GM23338 (cell line): ENCODE measurements around the gene HSD11B2. TPM values are rescaled to one million over a fixed set of nuclear protein-coding genes. Genes with fewer than 3 reads are reported as not detected.

Experiments
- ATAC-seq: fragments of 200-7000 bp; cut with Tn5 transposase; 3 replicates; pipeline ENCODE4 v1.9.1; 2020
- DNase-seq: peaks from one replicate; pipeline ENCODE4 v3.0.0-alpha.2; 2015; ENCODE audit warnings: low spot score
- H2AFZ ChIP-seq: fragments of 200-600 bp; sonication (generic); 2 replicates; pipeline ENCODE4 v1.8.0; 2016; ENCODE audit warnings: antibody characterized with exemption, mild to moderate bottlenecking, moderate library complexity
- H3F3A ChIP-seq: fragments of 200-600 bp; sonication (generic); replicated peaks from 2 replicates; pipeline ENCODE4 v1.8.0; 2017; ENCODE audit warnings: antibody characterized with exemption, mixed run types, low read depth
- H3K27ac ChIP-seq: fragments of 200-600 bp; sonication (generic); 2 replicates; pipeline ENCODE4 v1.6.1; 2016; ENCODE audit warnings: low read depth
- H3K27me3 ChIP-seq: fragments of 200-600 bp; sonication (generic); 2 replicates; pipeline ENCODE4 v1.8.0; 2016; ENCODE audit warnings: mild to moderate bottlenecking, mixed run types, moderate library complexity; ENCODE audit not compliant: insufficient read depth
- H3K36me3 ChIP-seq: fragments of 200-600 bp; sonication (generic); 2 replicates; pipeline ENCODE4 v1.8.0; 2016; ENCODE audit warnings: mild to moderate bottlenecking; ENCODE audit not compliant: insufficient read depth
- H3K4me1 ChIP-seq: fragments of 200-600 bp; sonication (generic); 2 replicates; pipeline ENCODE4 v1.8.0; 2016; ENCODE audit warnings: mild to moderate bottlenecking, moderate library complexity; ENCODE audit not compliant: insufficient read depth
- H3K4me2 ChIP-seq: fragments of 200-600 bp; sonication (generic); 2 replicates; pipeline ENCODE4 v1.7.1; 2017; ENCODE audit warnings: mixed run types
- H3K4me3 ChIP-seq: fragments of 200-600 bp; sonication (generic); 2 replicates; pipeline ENCODE4 v1.6.1; 2016; ENCODE audit warnings: mixed run types
- H3K79me2 ChIP-seq: fragments of 200-600 bp; sonication (generic); replicated peaks from 2 replicates; pipeline ENCODE4 v1.8.0; 2017; ENCODE audit warnings: mild to moderate bottlenecking; ENCODE audit not compliant: insufficient read depth
- H3K9me2 ChIP-seq: fragments of 200-600 bp; sonication (generic); 2 replicates; pipeline ENCODE4 v1.8.0; 2017; ENCODE audit not compliant: insufficient read depth
- H4K20me1 ChIP-seq: fragments of 200-600 bp; sonication (generic); replicated peaks from 2 replicates; pipeline ENCODE4 v1.8.0; 2017; ENCODE audit warnings: mild to moderate bottlenecking; ENCODE audit not compliant: insufficient read depth
- H3K27ac Mint-ChIP-seq: 2 replicates; pipeline ENCODE4 v1.8.0; 2020; ENCODE audit warnings: inconsistent platforms, mild to moderate bottlenecking, moderate library complexity, mixed read lengths
- H3K27me3 Mint-ChIP-seq: 3 replicates; pipeline ENCODE4 v1.8.0; 2022; ENCODE audit warnings: low read depth, mild to moderate bottlenecking, moderate library complexity, mixed read lengths, inconsistent platforms; ENCODE audit not compliant: insufficient read depth, poor library complexity
- H3K36me3 Mint-ChIP-seq: 3 replicates; pipeline ENCODE4 v1.8.0; 2021; ENCODE audit warnings: low read depth, mild to moderate bottlenecking, inconsistent platforms, moderate library complexity, mixed read lengths
- H3K4me1 Mint-ChIP-seq: 3 replicates; pipeline ENCODE4 v1.8.0; 2020; ENCODE audit warnings: mild to moderate bottlenecking, inconsistent platforms, mixed read lengths
- H3K4me3 Mint-ChIP-seq: 3 replicates; pipeline ENCODE4 v1.8.0; 2021; ENCODE audit warnings: moderate library complexity, mild to moderate bottlenecking, inconsistent platforms, mixed read lengths
- H3K9me3 Mint-ChIP-seq: 3 replicates; pipeline ENCODE4 v1.8.0; 2020; ENCODE audit warnings: moderate library complexity, mild to moderate bottlenecking, inconsistent platforms, mixed read lengths
- CREB1 ChIP-seq: fragments of 250-450 bp; sonication (Bioruptor Pico); IDR thresholded peaks from 2 replicates; pipeline ENCODE4 v1.5.0; 2020; ENCODE audit warnings: low read depth, mild to moderate bottlenecking, moderate library complexity
- EZH2 ChIP-seq: fragments of 200-600 bp; sonication (generic); IDR thresholded peaks from one replicate; pipeline ENCODE4 v1.8.0; 2017; ENCODE audit warnings: antibody characterized with exemption, mild to moderate bottlenecking, low read depth; ENCODE audit not compliant: unreplicated experiment
- EZH2phosphoT487 ChIP-seq: fragments of 200-600 bp; sonication (generic); IDR thresholded peaks from one replicate; pipeline ENCODE4 v1.8.1; 2018; ENCODE audit warnings: antibody characterized with exemption; ENCODE audit not compliant: unreplicated experiment
- JUNB ChIP-seq: IDR thresholded peaks from one replicate; pipeline ENCODE4 v1.6.1; 2016; ENCODE audit warnings: antibody characterized with exemption; ENCODE audit not compliant: unreplicated experiment
- NANOG ChIP-seq: IDR thresholded peaks from 2 replicates; pipeline ENCODE4 v1.6.1; 2016; ENCODE audit warnings: antibody characterized with exemption, borderline replicate concordance
- POLR2AphosphoS5 ChIP-seq: IDR thresholded peaks from 2 replicates; pipeline ENCODE4 v1.6.1; 2016; ENCODE audit warnings: antibody characterized with exemption, low read depth
- STAT1 ChIP-seq: IDR thresholded peaks from one replicate; pipeline ENCODE4 v1.6.1; 2016; ENCODE audit warnings: antibody characterized with exemption; ENCODE audit not compliant: unreplicated experiment
- ZNF114 ChIP-seq: fragments of 250-450 bp; sonication (Bioruptor Pico); IDR thresholded peaks from 2 replicates; pipeline ENCODE4 v1.5.0; 2020; ENCODE audit warnings: mild to moderate bottlenecking, moderate library complexity
- ZNF331 ChIP-seq: fragments of 250-450 bp; sonication (Bioruptor Pico); IDR thresholded peaks from 2 replicates; pipeline ENCODE4 v1.5.0; 2020; ENCODE audit warnings: low read depth, mild to moderate bottlenecking, moderate library complexity
- polyA plus RNA-seq: library from polyadenylated mRNA; unstranded; fragments of >200 nt; fragmentation: Nextera tagmentation; extraction: Ambion mirVana; gene quantifications from 2 replicates; pipeline ENCODE4 v1.2.1, GENCODE V29; 2016
- total RNA-seq: library from RNA; depleted of rRNA; stranded (reverse); fragments of >200 nt; shearing (Covaris generic); gene quantifications from 2 replicates; pipeline ENCODE4 v1.2.3, GENCODE V29; 2014
- TF ChIP-seq, protein P1 (sequence below): IDR thresholded peaks from one replicate; pipeline ENCODE4 v1.6.1; 2018; ENCODE audit warnings: antibody characterized with exemption; ENCODE audit not compliant: unreplicated experiment
- TF ChIP-seq, protein P2 (sequence below): IDR thresholded peaks from 2 replicates; pipeline ENCODE4 v1.6.1; 2016; ENCODE audit warnings: antibody characterized with exemption
- TF ChIP-seq, protein P3 (sequence below): fragments of 250-450 bp; sonication (Bioruptor Pico); IDR thresholded peaks from 2 replicates; pipeline ENCODE4 v1.5.0; 2020; ENCODE audit warnings: mild to moderate bottlenecking, moderate library complexity
- TF ChIP-seq, protein P4 (sequence below), 2 experiments: fragments of 200-600 bp in 1 of 2; sonication (generic) in 1 of 2; conservative IDR thresholded peaks; 2 replicates each; pipeline versions ENCODE4 v1.5.1 to v1.6.1; 2016 to 2017; ENCODE audit warnings: antibody characterized with exemption in 2 of 2, low read depth in 2 of 2, mild to moderate bottlenecking in 2 of 2, moderate library complexity in 1 of 2

HSD11B2 gene
- total and polyA plus RNA-seq, 2 experiments from 2014 or later, result 14.8 to 23.0 TPM

DNA sequence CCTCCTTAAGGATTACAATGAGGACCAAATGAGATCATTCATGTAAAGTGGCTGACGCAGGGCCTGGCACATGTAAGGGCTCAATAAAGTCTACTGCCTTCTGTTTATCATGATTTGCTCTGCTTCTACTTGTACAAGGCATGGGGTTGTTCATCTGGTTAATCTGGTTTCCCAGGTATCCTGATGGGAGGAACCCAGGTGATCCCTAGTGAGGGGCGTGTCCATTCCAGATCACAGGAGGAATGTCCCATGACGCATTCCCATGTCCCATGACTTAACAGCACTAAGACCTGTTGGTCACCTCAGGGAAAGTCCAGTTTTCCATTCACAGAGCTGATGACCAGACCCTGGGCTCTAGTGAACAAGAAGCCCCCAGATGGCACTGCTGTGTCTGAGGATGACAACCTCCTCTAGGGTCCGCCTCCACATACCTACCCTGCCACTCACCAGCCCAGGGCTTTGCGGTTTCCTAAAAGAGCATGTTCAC lies 26.1 kb upstream of the HSD11B2 start (continued):
- TF ChIP-seq ZNF331 (CRISPR knock-in tag), result no peak

DNA sequence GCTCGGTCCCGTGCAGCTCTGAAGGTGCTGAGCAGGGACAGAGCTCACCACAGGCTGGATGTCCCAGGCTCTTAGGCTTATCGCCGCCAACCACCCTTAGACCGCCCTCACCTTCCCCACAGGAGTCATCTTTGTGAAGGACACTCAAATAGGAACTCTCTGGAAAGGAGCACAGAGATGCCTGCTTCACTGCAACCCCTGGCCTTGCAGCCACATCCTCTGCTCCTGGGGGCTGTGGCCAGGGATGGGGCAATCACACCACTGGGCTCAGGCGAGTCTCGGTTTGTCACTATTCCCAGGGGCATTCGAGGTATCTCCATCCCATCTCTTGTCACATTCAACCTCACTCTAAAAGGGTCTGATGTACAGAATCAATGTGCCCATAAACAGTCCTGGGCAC lies 25.6 kb upstream of the HSD11B2 start:
- Mint-ChIP-seq H3K9me3 (no peaks in the 10 kb centered on the region), H3K27ac (no peak overlapping the region), H3K27me3 (peaks cover 6% of the 10 kb centered on the region), H3K4me1 (peaks cover 29% of the 10 kb centered on the region), H3K4me3 (no peak overlapping the region), H3K36me3 (no peaks in the 10 kb centered on the region; the same call in 2 of the 3 replicates)
- Histone ChIP-seq H3K79me2 (no peaks in the 10 kb centered on the region), H2AFZ (no peak overlapping the region), H3K9me2 (no peaks in the 10 kb centered on the region), H4K20me1 (no peaks in the 10 kb centered on the region), H3K4me1 (peaks cover 21% of the 10 kb centered on the region; the same call in 1 of the 2 replicates), H3K4me3 (no peak overlapping the region), H3K27ac (no peak overlapping the region; the same call in 1 of the 2 replicates), H3K27me3 (0 out of 2 replicates have a peak, but pooled peaks cover 3% of the 10 kb centered on the region), H3K4me2 (no peak overlapping the region), H3K36me3 (no peaks in the 10 kb centered on the region), H3F3A (no peaks in the 10 kb centered on the region)
- ATAC-seq (no peak), DNase-seq (no peak)
- TF ChIP-seq JUNB (no peak), ZNF114 (CRISPR knock-in tag) (no peak), EZH2 (no peak), NANOG (no peak), CREB1 (CRISPR knock-in tag) (no peak), ZNF331 (CRISPR knock-in tag) (no peak), STAT1 (no peak), POLR2AphosphoS5 (no peak), EZH2phosphoT487 (no peak)
- TF ChIP-seq, protein P1, sequence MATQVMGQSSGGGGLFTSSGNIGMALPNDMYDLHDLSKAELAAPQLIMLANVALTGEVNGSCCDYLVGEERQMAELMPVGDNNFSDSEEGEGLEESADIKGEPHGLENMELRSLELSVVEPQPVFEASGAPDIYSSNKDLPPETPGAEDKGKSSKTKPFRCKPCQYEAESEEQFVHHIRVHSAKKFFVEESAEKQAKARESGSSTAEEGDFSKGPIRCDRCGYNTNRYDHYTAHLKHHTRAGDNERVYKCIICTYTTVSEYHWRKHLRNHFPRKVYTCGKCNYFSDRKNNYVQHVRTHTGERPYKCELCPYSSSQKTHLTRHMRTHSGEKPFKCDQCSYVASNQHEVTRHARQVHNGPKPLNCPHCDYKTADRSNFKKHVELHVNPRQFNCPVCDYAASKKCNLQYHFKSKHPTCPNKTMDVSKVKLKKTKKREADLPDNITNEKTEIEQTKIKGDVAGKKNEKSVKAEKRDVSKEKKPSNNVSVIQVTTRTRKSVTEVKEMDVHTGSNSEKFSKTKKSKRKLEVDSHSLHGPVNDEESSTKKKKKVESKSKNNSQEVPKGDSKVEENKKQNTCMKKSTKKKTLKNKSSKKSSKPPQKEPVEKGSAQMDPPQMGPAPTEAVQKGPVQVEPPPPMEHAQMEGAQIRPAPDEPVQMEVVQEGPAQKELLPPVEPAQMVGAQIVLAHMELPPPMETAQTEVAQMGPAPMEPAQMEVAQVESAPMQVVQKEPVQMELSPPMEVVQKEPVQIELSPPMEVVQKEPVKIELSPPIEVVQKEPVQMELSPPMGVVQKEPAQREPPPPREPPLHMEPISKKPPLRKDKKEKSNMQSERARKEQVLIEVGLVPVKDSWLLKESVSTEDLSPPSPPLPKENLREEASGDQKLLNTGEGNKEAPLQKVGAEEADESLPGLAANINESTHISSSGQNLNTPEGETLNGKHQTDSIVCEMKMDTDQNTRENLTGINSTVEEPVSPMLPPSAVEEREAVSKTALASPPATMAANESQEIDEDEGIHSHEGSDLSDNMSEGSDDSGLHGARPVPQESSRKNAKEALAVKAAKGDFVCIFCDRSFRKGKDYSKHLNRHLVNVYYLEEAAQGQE, result no peak
- TF ChIP-seq, protein P2, sequence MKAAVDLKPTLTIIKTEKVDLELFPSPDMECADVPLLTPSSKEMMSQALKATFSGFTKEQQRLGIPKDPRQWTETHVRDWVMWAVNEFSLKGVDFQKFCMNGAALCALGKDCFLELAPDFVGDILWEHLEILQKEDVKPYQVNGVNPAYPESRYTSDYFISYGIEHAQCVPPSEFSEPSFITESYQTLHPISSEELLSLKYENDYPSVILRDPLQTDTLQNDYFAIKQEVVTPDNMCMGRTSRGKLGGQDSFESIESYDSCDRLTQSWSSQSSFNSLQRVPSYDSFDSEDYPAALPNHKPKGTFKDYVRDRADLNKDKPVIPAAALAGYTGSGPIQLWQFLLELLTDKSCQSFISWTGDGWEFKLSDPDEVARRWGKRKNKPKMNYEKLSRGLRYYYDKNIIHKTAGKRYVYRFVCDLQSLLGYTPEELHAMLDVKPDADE, result no peak
- TF ChIP-seq, protein P3, sequence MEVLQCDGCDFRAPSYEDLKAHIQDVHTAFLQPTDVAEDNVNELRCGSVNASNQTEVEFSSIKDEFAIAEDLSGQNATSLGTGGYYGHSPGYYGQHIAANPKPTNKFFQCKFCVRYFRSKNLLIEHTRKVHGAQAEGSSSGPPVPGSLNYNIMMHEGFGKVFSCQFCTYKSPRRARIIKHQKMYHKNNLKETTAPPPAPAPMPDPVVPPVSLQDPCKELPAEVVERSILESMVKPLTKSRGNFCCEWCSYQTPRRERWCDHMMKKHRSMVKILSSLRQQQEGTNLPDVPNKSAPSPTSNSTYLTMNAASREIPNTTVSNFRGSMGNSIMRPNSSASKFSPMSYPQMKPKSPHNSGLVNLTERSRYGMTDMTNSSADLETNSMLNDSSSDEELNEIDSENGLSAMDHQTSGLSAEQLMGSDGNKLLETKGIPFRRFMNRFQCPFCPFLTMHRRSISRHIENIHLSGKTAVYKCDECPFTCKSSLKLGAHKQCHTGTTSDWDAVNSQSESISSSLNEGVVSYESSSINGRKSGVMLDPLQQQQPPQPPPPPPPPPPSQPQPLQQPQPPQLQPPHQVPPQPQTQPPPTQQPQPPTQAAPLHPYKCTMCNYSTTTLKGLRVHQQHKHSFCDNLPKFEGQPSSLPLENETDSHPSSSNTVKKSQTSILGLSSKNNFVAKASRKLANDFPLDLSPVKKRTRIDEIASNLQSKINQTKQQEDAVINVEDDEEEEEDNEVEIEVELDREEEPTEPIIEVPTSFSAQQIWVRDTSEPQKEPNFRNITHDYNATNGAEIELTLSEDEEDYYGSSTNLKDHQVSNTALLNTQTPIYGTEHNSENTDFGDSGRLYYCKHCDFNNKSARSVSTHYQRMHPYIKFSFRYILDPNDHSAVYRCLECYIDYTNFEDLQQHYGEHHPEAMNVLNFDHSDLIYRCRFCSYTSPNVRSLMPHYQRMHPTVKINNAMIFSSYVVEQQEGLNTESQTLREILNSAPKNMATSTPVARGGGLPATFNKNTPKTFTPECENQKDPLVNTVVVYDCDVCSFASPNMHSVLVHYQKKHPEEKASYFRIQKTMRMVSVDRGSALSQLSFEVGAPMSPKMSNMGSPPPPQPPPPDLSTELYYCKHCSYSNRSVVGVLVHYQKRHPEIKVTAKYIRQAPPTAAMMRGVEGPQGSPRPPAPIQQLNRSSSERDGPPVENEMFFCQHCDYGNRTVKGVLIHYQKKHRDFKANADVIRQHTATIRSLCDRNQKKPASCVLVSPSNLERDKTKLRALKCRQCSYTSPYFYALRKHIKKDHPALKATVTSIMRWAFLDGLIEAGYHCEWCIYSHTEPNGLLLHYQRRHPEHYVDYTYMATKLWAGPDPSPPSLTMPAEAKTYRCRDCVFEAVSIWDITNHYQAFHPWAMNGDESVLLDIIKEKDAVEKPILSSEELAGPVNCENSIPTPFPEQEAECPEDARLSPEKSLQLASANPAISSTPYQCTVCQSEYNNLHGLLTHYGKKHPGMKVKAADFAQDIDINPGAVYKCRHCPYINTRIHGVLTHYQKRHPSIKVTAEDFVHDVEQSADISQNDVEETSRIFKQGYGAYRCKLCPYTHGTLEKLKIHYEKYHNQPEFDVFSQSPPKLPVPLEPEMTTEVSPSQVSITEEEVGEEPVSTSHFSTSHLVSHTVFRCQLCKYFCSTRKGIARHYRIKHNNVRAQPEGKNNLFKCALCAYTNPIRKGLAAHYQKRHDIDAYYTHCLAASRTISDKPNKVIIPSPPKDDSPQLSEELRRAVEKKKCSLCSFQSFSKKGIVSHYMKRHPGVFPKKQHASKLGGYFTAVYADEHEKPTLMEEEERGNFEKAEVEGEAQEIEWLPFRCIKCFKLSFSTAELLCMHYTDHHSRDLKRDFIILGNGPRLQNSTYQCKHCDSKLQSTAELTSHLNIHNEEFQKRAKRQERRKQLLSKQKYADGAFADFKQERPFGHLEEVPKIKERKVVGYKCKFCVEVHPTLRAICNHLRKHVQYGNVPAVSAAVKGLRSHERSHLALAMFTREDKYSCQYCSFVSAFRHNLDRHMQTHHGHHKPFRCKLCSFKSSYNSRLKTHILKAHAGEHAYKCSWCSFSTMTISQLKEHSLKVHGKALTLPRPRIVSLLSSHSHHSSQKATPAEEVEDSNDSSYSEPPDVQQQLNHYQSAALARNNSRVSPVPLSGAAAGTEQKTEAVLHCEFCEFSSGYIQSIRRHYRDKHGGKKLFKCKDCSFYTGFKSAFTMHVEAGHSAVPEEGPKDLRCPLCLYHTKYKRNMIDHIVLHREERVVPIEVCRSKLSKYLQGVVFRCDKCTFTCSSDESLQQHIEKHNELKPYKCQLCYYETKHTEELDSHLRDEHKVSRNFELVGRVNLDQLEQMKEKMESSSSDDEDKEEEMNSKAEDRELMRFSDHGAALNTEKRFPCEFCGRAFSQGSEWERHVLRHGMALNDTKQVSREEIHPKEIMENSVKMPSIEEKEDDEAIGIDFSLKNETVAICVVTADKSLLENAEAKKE, result no peak
- TF ChIP-seq, protein P4, sequence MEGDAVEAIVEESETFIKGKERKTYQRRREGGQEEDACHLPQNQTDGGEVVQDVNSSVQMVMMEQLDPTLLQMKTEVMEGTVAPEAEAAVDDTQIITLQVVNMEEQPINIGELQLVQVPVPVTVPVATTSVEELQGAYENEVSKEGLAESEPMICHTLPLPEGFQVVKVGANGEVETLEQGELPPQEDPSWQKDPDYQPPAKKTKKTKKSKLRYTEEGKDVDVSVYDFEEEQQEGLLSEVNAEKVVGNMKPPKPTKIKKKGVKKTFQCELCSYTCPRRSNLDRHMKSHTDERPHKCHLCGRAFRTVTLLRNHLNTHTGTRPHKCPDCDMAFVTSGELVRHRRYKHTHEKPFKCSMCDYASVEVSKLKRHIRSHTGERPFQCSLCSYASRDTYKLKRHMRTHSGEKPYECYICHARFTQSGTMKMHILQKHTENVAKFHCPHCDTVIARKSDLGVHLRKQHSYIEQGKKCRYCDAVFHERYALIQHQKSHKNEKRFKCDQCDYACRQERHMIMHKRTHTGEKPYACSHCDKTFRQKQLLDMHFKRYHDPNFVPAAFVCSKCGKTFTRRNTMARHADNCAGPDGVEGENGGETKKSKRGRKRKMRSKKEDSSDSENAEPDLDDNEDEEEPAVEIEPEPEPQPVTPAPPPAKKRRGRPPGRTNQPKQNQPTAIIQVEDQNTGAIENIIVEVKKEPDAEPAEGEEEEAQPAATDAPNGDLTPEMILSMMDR (conservative IDR thresholded peaks at IDR 0.05; ENCODE audit: low read depth in 2 of 2), result no peak
